ENCODE measurements around the gene UIMC1.
"Not testable (repeated sequence)": the region's sequence is repeated elsewhere in the genome, so short reads cannot be mapped to it uniquely, and the experiment has no call there.

Gene UIMC1

DNA sequence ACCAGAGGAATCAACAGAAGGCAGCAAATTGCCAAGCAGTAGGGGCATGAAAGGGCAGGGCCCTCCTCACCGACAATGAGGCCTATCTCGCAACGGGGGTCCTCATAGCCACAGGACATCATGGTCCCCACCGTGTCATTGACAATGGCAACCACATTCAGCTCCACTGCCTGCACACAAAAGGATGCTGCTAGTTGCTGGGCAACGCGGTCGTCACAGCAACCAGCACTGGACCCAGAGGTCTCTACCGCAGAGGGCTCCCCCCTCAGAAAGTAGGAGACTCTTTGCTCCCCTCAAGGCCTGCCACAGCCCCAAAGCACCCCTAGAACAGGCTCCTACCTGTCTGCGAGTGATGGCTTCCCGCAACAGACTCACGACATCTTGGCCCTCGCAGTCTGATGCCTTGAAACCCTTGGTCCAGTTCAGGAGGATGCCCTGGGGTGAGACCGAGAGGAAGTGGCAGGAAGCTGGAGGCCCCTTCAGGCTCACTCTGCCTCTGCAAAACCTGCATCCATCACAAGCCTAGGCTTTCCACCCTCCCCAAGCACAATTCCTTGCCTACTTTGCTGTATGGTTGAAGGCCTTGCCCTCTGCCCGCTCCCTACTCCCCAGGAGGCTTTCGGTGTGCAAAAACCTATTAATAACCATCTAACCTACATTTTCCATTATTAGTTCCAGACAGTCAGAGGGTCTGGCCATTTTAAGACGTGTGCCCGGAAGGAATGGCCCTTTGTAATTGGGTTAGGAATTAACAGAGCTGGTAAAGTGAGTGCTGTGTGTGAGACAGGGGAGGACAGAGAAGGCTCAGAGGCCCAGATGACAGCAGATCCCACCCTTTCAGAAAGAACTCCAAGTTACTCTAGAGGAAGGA, 122.6 kb downstream of the UIMC1 start:
- no peak for DNase-seq (ENCODE audit: low read depth)

- no peak for DNase-seq (ENCODE audit: low read depth)
Observed at GRCh38 chr5:176882567-176882903, 124.0 kb downstream of the UIMC1 start.

- no peak for DNase-seq (ENCODE audit: low read depth)
Observed at GRCh38 chr5:176881816-176882566, 124.6 kb downstream of the UIMC1 start.

DNA sequence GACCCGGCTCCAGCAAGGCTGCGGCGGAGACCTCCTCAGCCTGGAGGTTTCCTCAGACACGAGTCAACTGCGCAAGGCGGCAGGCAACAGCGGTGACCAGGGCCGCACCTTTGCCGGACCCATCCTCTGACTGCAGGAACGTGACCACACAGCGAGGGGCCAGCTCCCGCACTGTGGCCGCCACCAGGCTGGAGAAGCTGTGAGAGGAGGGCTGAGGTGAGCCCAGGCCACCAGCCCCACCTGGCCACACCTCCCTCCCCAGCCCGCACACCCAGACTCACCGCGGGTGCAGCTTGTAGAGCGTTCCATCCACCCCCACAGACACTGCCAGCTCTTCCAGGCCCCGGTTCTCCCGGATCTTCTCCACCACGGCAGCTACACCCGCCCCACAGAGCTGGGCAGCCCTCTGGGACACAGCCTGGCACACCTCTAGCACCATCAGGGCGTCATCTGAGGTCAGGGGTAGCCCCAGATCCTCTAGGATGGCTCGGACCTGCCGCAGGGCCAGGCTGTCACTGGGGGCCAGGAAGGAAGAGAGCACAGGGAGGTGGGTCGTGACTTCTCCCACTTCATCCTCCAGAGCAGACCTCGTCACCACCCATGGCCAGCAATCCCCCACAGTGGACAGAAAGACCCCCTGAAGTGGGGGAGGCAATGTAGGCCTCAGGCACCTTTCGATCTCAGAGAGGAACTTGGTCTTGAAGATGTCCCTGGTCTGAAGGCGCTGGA, 125.4 kb downstream of the UIMC1 start:
- no peak for DNase-seq (ENCODE audit: low read depth)

DNA sequence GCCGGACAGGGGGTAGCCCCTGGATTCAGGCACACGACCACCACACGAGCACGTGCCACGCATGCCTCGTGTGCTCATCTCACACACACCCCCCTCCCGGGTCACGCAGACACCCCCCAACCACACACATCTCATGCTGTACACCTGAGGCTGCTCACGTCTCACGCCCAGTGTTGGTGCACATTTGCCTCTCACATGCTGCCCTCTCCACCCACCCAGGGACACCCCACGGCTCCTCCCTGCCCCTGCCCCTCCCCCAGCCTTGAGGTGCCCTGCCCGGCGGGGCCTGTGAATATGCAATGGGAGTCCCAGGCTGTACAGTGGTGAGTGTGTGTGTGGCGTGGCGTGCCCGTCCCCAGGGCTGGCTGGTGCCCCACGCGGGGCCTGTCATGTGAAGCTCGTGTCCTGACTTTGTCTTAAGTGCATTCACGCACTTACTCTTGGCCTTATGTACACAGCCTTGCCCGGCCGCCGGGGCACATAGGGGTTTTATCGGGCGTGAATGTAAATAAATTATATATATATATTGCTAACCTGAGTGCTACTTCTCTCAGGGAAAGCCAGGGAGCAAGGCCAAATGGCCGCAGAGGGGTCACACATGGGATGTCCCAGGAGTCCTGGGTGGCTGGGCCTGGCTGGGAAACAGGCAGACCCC, 126.1 kb downstream of the UIMC1 start:
- DNase-seq (ENCODE audit: low read depth), result no peak

DNA sequence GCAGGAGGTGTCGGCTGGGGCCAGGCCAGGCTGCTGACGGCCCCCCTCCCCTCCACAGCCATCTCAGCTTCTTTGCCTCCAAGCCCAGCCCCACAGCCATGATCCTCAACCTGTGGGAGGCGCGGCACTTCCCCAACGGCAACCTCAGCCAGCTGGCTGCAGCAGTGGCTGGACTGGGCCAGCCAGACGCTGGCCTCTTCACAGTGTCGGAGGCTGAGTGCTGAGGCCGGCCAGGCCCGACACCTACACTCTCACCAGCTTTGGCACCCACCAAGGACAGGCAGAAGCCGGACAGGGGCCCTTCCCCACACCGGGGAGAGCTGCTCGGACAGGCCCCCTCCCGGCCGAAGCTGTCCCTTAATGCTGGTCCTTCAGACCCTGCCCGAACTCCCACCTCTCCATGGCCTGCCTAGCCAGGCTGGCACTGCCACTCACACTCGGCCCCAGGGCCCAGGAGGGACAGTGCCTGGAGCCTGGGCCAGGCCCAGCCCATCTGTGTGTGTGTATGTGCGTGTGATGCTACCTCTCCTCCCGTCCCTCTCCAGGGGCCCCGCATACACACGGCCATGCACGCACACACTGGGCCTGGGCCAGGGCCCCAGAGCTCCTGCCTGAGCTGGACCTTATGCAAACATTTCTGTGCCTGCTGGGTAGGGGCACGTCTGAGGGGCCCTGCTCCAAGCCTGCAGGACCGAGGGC, 126.8 kb downstream of the UIMC1 start:
- no peak for DNase-seq (ENCODE audit: low read depth)

GRCh38 chr5:176878906-176879662, 127.5 kb downstream of the UIMC1 start:
- no peak for DNase-seq (ENCODE audit: low read depth)

DNA sequence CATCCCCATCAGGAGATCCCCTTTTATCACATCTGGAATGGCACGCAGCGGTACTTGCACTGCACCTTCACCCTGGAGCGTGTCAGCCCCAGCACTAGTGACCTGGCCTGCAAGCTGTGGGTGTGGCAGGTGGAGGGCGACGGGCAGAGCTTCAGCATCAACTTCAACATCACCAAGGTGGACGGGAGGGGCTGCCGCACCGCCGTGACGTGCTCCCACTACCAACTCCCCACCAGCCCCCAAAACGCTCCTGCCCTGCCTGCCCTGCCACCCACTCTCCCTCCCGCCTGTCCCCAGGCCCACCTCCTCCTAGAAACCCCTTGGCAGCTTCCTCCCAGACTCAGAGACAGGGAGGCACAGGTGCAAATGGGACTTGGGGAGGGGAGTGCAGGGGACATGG, 128.1 kb downstream of the UIMC1 start:
- no peak for DNase-seq (ENCODE audit: low read depth)

DNA sequence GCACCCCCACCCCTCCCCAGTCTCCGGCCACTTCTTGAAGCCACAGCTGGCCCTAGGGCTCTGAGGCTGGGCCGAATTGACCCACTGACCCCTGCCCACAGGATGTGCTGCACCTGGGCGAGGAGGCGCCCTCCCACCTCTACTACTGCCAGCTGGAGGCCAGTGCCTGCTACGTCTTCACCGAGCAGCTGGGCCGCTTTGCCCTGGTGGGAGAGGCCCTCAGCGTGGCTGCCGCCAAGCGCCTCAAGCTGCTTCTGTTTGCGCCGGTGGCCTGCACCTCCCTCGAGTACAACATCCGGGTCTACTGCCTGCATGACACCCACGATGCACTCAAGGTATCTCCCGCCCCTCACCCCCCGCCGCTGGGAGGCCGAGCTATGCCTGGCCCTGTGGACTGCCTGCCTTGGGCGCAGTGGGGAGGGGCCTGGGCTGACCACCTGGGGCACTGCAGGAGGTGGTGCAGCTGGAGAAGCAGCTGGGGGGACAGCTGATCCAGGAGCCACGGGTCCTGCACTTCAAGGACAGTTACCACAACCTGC, 128.7 kb downstream of the UIMC1 start:
- no peak for DNase-seq (ENCODE audit: low read depth)

- no peak for DNase-seq (ENCODE audit: low read depth)
Observed at GRCh38 chr5:176876506-176877431, 129.8 kb downstream of the UIMC1 start.

DNA sequence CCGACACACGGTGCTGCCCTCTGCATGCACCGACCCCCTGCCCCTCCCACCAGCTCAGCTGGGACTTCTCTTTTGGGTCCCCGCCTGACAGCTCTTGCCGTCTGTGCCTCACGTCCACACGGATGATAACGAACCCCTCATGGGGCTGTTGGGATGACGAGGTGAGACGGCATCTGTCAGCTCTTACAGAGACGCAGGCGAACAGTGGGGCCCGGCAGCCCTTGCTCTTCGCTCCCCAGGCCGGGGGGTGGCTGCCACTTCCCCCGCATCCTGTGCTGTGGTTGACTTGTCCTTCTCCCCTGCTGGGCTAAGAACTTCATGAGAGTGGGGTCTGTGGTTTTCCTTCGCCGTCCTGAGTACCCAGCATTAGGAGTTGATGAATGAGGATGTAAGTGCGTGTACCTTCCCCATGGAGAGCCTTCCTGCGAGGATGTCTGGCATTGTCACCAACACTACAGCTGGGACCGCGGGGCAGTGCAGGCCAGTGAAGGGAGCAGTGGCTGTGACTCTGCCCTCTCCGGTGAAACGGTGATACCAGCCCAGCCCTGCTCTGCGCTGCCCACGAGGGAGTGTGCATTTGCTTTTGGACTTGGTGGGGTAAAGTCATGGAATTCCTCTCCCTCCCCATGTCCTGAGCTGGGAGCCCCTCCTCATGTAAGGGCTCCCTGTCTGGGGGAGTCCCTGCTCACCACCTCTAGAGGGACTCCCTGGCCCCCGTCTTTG, 130.6 kb downstream of the UIMC1 start:
- no peak for DNase-seq (ENCODE audit: low read depth)

GRCh38 chr5:176875014-176875550, 131.5 kb downstream of the UIMC1 start:
- no peak for DNase-seq (ENCODE audit: low read depth)

GRCh38 chr5:176874198-176874780, 132.3 kb downstream of the UIMC1 start:
- DNase-seq (ENCODE audit: low read depth), result no peak

DNA sequence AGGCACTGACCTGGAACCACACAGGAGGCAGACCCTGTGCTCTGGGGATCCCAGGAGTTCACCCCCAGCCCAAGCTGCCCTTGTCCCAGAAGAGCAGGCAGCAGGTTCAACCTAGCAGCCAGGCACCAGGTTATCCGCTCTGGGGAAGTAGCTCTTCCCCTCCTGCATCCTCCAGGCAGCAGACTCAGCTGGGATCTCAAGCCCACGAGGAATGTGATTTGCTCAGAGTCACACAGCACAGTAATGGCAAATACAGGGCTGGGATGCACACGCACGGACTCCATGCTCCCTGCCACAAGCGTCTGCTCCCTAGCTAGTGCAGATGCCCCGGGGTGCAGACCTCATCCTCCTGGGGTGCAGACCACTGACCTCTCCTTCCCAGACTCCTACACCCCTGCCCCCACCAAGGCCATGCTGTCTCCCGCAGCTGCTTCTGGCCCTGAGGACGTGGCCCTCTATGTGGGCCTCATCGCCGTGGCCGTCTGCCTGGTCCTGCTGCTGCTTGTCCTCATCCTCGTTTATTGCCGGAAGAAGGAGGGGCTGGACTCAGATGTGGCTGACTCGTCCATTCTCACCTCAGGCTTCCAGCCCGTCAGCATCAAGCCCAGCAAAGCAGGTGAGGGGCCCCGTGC, 132.9 kb downstream of the UIMC1 start:
- no peak for DNase-seq (ENCODE audit: low read depth)

GRCh38 chr5:176873011-176873410, 133.6 kb downstream of the UIMC1 start:
- not testable (repeated sequence) for DNase-seq (ENCODE audit: low read depth)

GRCh38 chr5:176872586-176872985, 134.0 kb downstream of the UIMC1 start:
- not testable (repeated sequence) for DNase-seq (ENCODE audit: low read depth)

DNA sequence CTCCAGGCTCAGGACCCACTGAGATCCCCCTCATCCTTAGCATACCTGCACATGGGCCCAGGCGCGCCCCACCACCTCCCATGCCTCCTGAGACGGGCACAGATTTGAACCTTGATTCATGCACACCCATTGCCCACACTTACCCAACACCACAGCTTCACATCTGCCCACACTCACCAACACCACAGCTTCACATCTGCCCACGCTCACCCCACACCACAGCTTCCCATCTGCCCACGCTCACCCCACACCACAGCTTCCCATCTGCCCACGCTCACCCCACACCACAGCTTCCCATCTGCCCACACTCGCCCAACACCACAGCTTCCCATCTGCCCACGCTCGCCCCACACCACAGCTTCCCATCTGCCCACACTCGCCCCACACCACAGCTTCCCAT, 135.9 kb downstream of the UIMC1 start:
- DNase-seq (ENCODE audit: low read depth), result not testable (repeated sequence)

Data from ELR (cell line).